Brain microvascular endothelial cell (primary cell): ENCODE measurements around the gene TMEM43.

ENCODE experiments used
- DNase-seq: peaks from one replicate; pipeline ENCODE4 v3.0.0-alpha.2; 2020
- H3K27ac ChIP-seq: fragments of 250-450 bp; sonication (Bioruptor Pico); 2 replicates; pipeline ENCODE4 v1.5.1; 2020; ENCODE audit warnings: mild to moderate bottlenecking, moderate library complexity
- H3K27me3 ChIP-seq: fragments of 250-450 bp; sonication (Bioruptor Pico); replicated peaks from 2 replicates; pipeline ENCODE4 v1.5.1; 2020; ENCODE audit warnings: mild to moderate bottlenecking
- H3K36me3 ChIP-seq: fragments of 250-450 bp; sonication (Bioruptor Pico); replicated peaks from 2 replicates; pipeline ENCODE4 v1.5.1; 2020; ENCODE audit warnings: mild to moderate bottlenecking
- H3K4me3 ChIP-seq: 2 replicates; pipeline ENCODE4 v1.5.1; 2011; ENCODE audit warnings: low read depth, mild to moderate bottlenecking, control low read depth, low read length, moderate library complexity
- CTCF ChIP-seq: IDR thresholded peaks from 2 replicates; pipeline ENCODE4 v1.5.1; 2011; ENCODE audit warnings: low read depth, mild to moderate bottlenecking, moderate library complexity, low read length, control low read depth, inconsistent platforms; ENCODE audit errors: missing control alignments
- in situ Hi-C: cut with HindIII; loops from 2 replicates; pipeline ENCODE4 v1.10.0; 2017; ENCODE audit warnings: low sequenced_read_pairs, low pct_ligation_motif_present

The TMEM43 gene

GRCh38 chr3:14126017-14126886, 1.4 kb downstream of the TMEM43 start:
- H3K27ac ChIP-seq, result peak overlapping the region; percentile 75
- TF ChIP-seq CTCF, result no peak
- H3K4me3 ChIP-seq, result peak overlapping the region; percentile 99
- DNase-seq, result no peak
- H3K27me3 ChIP-seq, result no peaks in the 10 kb centered on the region
- in situ Hi-C loops, result no loop called here
- H3K36me3 ChIP-seq, result peaks cover 25% of the 10 kb centered on the region

DNA sequence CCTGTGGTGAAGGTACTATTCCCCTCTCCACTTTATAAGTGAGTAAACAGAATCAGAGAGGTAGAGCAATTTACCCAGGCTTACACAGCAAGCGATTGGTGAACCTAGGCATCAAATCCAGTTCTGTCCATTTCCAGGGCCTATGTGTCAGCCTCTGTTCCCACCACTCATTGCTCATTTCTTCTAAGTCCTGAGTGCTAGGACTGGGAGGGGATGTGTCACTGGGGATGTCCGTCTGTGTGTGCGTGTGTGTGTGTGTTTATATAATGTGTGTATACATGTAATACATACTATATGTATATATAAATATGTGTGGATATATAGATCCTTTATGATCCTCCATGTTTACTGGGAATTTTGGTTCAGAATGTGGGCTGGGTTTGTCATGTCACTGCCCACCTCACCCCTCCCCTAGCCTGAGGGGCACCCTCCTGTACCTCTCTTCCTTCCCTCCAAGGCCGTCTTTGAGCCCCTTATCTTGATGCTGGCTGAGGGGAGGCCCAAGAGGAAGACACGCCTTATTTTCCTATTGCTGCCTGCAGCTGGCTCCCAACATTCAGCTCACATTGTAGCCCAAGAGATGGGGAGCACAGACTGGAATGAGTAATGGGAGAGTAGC, 2.1 kb downstream of the TMEM43 start:
- TF ChIP-seq CTCF, result no peak
- Histone ChIP-seq H3K4me3 (no peak overlapping the region), H3K27me3 (no peaks in the 10 kb centered on the region), H3K27ac (no peak overlapping the region), H3K36me3 (peaks cover 32% of the 10 kb centered on the region)
- in situ Hi-C loops, result no loop called here
- no peak for DNase-seq

- no peak for TF ChIP-seq CTCF
- no peak for DNase-seq
- Histone ChIP-seq H3K36me3 (peaks cover 39% of the 10 kb centered on the region), H3K4me3 (no peak overlapping the region), H3K27me3 (no peaks in the 10 kb centered on the region), H3K27ac (no peak overlapping the region)
- in situ Hi-C loops, result no loop called here
Measured at GRCh38 chr3:14127516-14128161, 2.8 kb downstream of the TMEM43 start.

DNA sequence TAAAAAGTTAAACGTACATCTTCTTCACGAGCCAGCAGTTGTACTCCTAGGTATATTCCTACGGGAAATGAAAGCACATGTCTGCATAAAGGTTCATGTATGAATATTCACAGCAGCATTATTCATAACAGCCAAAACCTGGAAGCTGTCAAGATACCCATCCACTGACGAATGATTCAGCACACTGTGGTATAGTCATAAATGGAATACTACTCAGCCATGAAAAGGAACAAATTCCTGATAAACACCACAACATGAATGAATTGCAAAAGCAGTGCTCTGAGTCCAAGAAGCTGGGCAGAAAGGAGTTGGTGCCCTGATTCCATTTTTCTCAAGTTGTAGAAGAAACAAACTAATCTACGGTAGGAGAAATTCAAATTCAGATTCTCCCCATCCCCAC, 3.9 kb downstream of the TMEM43 start:
- no peak for DNase-seq
- no peak overlapping the region for H3K4me3 ChIP-seq
- TF ChIP-seq CTCF, result no peak
- in situ Hi-C loops, result no loop called here
- H3K27ac ChIP-seq, result no peak overlapping the region
- no peaks in the 10 kb centered on the region for H3K27me3 ChIP-seq
- H3K36me3 ChIP-seq, result peaks cover 49% of the 10 kb centered on the region

- Histone ChIP-seq H3K27me3 (no peaks in the 10 kb centered on the region), H3K36me3 (peaks cover 55% of the 10 kb centered on the region), H3K4me3 (no peak overlapping the region), H3K27ac (no peak overlapping the region)
- in situ Hi-C loops, result no loop called here
- no peak for DNase-seq
- TF ChIP-seq CTCF, result no peak
Measured at GRCh38 chr3:14129296-14129695, 4.4 kb downstream of the TMEM43 start.
